Adrenal gland (tissue), 5 donors: Measurements from ENCODE around the gene IST1.

Source experiments
- POLR2A ChIP-seq, 2 donors: fragments of 450-650 bp; IDR thresholded peaks; one replicate each; pipeline ENCODE4 v1.6.1; 2017; ENCODE audit warnings: antibody characterized with exemption in 2 of 2, mild to moderate bottlenecking in 2 of 2, moderate library complexity in 1 of 2
- TF ChIP-seq, protein P1 (sequence below), 6 experiments: fragments of 450-650 bp in 4 of 6; fragments of 200-600 bp in 2 of 6; sonication (generic) in 1 of 6; IDR thresholded peaks; 1 replicate in 5 of 6; 2 replicates in 1 of 6; pipeline versions ENCODE4 v1.5.1 to v1.8.0; 2016 to 2021; ENCODE audit warnings: antibody characterized with exemption in 6 of 6, mild to moderate bottlenecking in 2 of 6, moderate library complexity in 1 of 6
- donor health status: DM: no; HTN: no; CAD: no.

DNA sequence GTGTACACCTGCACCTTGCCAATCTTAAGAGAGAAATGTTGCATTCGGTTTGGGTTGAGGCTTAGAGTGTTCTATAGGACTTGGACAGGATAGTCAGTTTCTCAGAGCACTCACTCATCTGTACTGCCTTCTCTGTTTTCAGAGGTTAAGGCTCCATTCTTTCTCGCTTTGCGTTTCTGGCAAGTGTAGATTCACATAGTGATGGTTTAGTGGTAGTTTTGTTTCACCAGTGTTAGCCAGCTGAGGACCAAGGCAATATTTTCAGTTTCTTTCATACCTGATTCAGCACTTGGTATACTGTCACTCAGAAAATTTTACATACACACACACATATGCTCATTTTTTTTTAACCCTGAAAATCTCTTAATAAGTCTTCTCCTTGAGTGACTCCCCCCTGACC lies 48.2 kb upstream of the IST1 start:
- TF ChIP-seq, protein P1, sequence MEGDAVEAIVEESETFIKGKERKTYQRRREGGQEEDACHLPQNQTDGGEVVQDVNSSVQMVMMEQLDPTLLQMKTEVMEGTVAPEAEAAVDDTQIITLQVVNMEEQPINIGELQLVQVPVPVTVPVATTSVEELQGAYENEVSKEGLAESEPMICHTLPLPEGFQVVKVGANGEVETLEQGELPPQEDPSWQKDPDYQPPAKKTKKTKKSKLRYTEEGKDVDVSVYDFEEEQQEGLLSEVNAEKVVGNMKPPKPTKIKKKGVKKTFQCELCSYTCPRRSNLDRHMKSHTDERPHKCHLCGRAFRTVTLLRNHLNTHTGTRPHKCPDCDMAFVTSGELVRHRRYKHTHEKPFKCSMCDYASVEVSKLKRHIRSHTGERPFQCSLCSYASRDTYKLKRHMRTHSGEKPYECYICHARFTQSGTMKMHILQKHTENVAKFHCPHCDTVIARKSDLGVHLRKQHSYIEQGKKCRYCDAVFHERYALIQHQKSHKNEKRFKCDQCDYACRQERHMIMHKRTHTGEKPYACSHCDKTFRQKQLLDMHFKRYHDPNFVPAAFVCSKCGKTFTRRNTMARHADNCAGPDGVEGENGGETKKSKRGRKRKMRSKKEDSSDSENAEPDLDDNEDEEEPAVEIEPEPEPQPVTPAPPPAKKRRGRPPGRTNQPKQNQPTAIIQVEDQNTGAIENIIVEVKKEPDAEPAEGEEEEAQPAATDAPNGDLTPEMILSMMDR (IDR thresholded peaks at IDR 0.05) = no peak
- TF ChIP-seq POLR2A (IDR thresholded peaks at IDR 0.05) = no peak
